Measurements from ENCODE around the gene TTC9. TPM values are rescaled to one million over a fixed set of nuclear protein-coding genes. Genes with fewer than 3 reads are reported as not detected.
"Not testable (repeated sequence)": the region's sequence is repeated elsewhere in the genome, so short reads cannot be mapped to it uniquely, and the experiment has no call there.

TTC9 gene
- total RNA-seq, 1 donor from 2014 or later = 13.1 TPM

GRCh38 chr14:70671652-70672644 is 30.2 kb downstream of the TTC9 start:
- intact Hi-C loops (cut with micrococcal nuclease) = no loop called here

- intact Hi-C loops (cut with micrococcal nuclease) = no loop called here
Measured at GRCh38 chr14:70677341-70677740, 35.6 kb downstream of the TTC9 start.

- intact Hi-C loops (cut with micrococcal nuclease) = no loop called here
Measured at GRCh38 chr14:70680748-70681147, 39.0 kb downstream of the TTC9 start.

- intact Hi-C loops (cut with micrococcal nuclease) = no loop called here
Measured at GRCh38 chr14:70683983-70684382, 42.3 kb downstream of the TTC9 start.

GRCh38 chr14:70685474-70686197 is 43.9 kb downstream of the TTC9 start:
- intact Hi-C loops (cut with micrococcal nuclease) = no loop called here

- intact Hi-C loops (cut with micrococcal nuclease) = no loop called here
Measured at GRCh38 chr14:70692210-70692609, 50.5 kb downstream of the TTC9 start.

- intact Hi-C loops (cut with micrococcal nuclease) = no loop called here
Measured at GRCh38 chr14:70696026-70696425, 54.3 kb downstream of the TTC9 start.

GRCh38 chr14:70697701-70698100 is 56.0 kb downstream of the TTC9 start:
- intact Hi-C loops (cut with micrococcal nuclease) = no loop called here

- intact Hi-C loops (cut with micrococcal nuclease) = no loop called here
Measured at GRCh38 chr14:70698288-70698687, 56.6 kb downstream of the TTC9 start.

GRCh38 chr14:70699646-70700045 is 57.9 kb downstream of the TTC9 start:
- intact Hi-C loops (cut with micrococcal nuclease) = no loop called here

- intact Hi-C loops (cut with micrococcal nuclease) = no loop called here
Measured at GRCh38 chr14:70700955-70701585, 59.4 kb downstream of the TTC9 start.

- intact Hi-C loops (cut with micrococcal nuclease) = no loop called here
Measured at GRCh38 chr14:70701610-70702009, 59.9 kb downstream of the TTC9 start.

GRCh38 chr14:70702161-70702560 is 60.4 kb downstream of the TTC9 start:
- intact Hi-C loops (cut with micrococcal nuclease) = no loop called here

- intact Hi-C loops (cut with micrococcal nuclease) = not testable (repeated sequence)
Measured at GRCh38 chr14:70703621-70704168, 62.0 kb downstream of the TTC9 start.

- intact Hi-C loops (cut with micrococcal nuclease) = no loop called here
Measured at GRCh38 chr14:70704960-70705359, 63.2 kb downstream of the TTC9 start.

GRCh38 chr14:70706177-70706576 is 64.5 kb downstream of the TTC9 start:
- intact Hi-C loops (cut with micrococcal nuclease) = no loop called here

- intact Hi-C loops (cut with micrococcal nuclease) = no loop called here
Measured at GRCh38 chr14:70707138-70708038, 65.7 kb downstream of the TTC9 start.

GRCh38 chr14:70708717-70709570 is 67.2 kb downstream of the TTC9 start:
- intact Hi-C loops (cut with micrococcal nuclease) = no loop called here

- intact Hi-C loops (cut with micrococcal nuclease) = no loop called here
Measured at GRCh38 chr14:70709726-70710382, 68.1 kb downstream of the TTC9 start.

All from T-helper 2 cell treated with Interferon-gamma antibody and Interleukin-4, amounts not matched to agents 100 ng/mL and 5 ng/mL, for 36 hours (primary cell).